Psoas muscle (tissue), 8 donors: Measurements from ENCODE around the gene ZNF117. TPM values are rescaled to one million over a fixed set of nuclear protein-coding genes. Genes with fewer than 3 reads are reported as not detected.
"Not testable (repeated sequence)": the region's sequence is repeated elsewhere in the genome, so short reads cannot be mapped to it uniquely, and the experiment has no call there.

ENCODE experiments used
- ATAC-seq, 4 donors: fragments of 200-7000 bp; cut with Tn5 transposase; one replicate each; pipeline ENCODE4 v1.9.1; 2020; ENCODE audit warnings: moderate library complexity in 3 of 4, mild to moderate bottlenecking in 2 of 4
- DNase-seq, 2 donors: peaks; one replicate each; pipeline ENCODE4 v3.0.0-alpha.2; 2020
- H3K27ac ChIP-seq: fragments of 200-600 bp; one replicate; pipeline ENCODE4 v1.8.0; 2022
- H3K27me3 ChIP-seq, 3 donors: fragments of 200-600 bp in 1 of 3; one replicate each; pipeline versions ENCODE4 v1.6.1 to v1.8.0; 2013 to 2022; ENCODE audit warnings: low read length in 2 of 3, mild to moderate bottlenecking in 2 of 3, moderate library complexity in 1 of 3; ENCODE audit not compliant: insufficient read depth in 3 of 3
- H3K36me3 ChIP-seq, 2 donors: fragments of 200-600 bp in 1 of 2; one replicate each; pipeline versions ENCODE4 v1.6.1 to v1.8.0; 2013 to 2022; ENCODE audit warnings: low read depth in 1 of 2, mild to moderate bottlenecking in 1 of 2, moderate library complexity in 1 of 2; ENCODE audit not compliant: insufficient read depth in 1 of 2
- H3K4me1 ChIP-seq: fragments of 200-600 bp; one replicate; pipeline ENCODE4 v1.8.0; 2022
- H3K4me3 ChIP-seq: fragments of 200-600 bp; one replicate; pipeline ENCODE4 v1.8.0; 2022; ENCODE audit warnings: mild to moderate bottlenecking
- H3K9me3 ChIP-seq: fragments of 200-600 bp; one replicate; pipeline ENCODE4 v1.8.0; 2022
- CTCF ChIP-seq: fragments of 200-600 bp; IDR thresholded peaks from one replicate; pipeline ENCODE4 v1.8.0; 2022; ENCODE audit warnings: antibody characterized with exemption
- WGBS, 3 donors: extraction: QIAGEN DNeasy Blood & Tissue Kit; methylation state at CpG; one replicate each; pipeline versions ENCODE4 v1.1.6 to v1.1.7; 2013; 5-methylcytosine and 5-hydroxymethylcytosine counted together
- intact Hi-C, 2 donors: fragments of 100-400 bp; cut with DNase I; formaldehyde crosslinking; loops; one replicate each; pipeline versions ENCODE4 v1.11.0 to v1.14.2; 2022
- polyA plus RNA-seq, 3 donors: library from polyadenylated mRNA; stranded (reverse); fragments of 200-250 nt; gene quantifications; one replicate each; pipeline ENCODE4 v1.2.3, GENCODE V29; 2013
- total RNA-seq, 4 donors: library from RNA; stranded (reverse); fragmentation: NEBNext Ultra II Directional in 2 of 4; extraction: Animal tissue kit (Norgen Biotek cat#: 25700) in 2 of 4; gene quantifications; one replicate each; pipeline versions ENCODE4 v1.2.1 to v1.2.4, GENCODE V29; 2021 to 2023
- donor health status: healthy with polysubstance abuse.
- donor health status: DM: no; HTN: no; CAD: no; lungs with moderate emphysema.
- donor health status: Bipolar disorder and iron deficiency.
- donor health status: healthy.
- donor health status: DM: yes; HTN: yes; CAD: no.
- donor health status: DM: no; HTN: no; CAD: no.
- donor health status: DM: no; HTN: no; CAD: no.
- donor health status: DM: yes; HTN: yes; CAD: no.

The ZNF117 gene
- total and polyA plus RNA-seq, 7 donors = 0.58 to 3.2 (median 1.5) TPM

DNA sequence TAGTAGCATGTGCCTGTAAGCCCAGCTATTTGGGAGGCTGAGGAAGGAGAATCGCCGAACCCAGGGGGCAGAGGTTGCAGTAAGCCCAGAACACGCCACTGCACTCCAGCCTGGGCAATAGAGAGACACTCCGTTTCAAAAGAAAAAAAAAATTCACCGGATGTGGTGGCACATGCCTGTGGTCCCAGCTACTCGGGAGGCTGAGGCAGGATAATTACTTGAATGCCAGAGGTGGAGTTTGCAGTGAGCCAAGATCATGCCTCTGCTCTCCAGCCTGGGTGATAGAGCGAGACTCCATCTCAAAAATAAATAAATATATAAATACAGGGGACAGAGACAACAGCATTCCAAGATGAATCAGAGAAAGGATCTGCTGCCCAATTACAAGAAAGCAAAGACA, 19.0 kb upstream of the ZNF117 start:
- peaks cover 11% of the 10 kb centered on the region for H3K4me1 ChIP-seq
- H3K27me3 ChIP-seq, H3K9me3 ChIP-seq, intact Hi-C loops, H3K36me3 ChIP-seq, DNase-seq, ATAC-seq, H3K4me3 ChIP-seq, H3K27ac ChIP-seq: not testable (repeated sequence)
- WGBS, 3 donors = 86 to 90% (median 88%) methylated on average over 7 of the region's 7 CpGs

DNA sequence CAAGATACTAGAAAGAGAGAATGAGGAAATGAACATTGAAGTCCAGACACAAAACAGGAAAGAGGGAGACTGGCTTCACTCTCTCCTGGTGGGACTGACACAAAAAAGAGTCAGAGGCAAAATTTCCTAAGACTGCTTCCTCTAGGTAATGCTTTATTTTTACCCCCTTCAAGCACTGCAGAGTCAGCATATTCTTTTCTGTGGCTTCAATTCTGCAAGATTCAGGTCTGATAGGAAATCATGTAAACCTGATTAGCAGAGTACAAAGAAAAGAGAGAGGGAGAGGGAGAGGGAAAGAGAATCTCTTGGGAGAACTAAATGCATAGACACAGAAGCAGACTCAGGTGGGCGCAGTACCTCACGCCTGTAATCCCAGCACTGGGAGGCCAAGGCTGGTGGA, 18.6 kb upstream of the ZNF117 start:
- H3K9me3 ChIP-seq, ATAC-seq, H3K27me3 ChIP-seq, DNase-seq, intact Hi-C loops, H3K36me3 ChIP-seq, H3K4me3 ChIP-seq, H3K27ac ChIP-seq: not testable (repeated sequence)
- WGBS, 3 donors = 84 to 95% (median 94%) methylated on average over 2 of the region's 2 CpGs
- H3K4me1 ChIP-seq = peaks cover 14% of the 10 kb centered on the region

GRCh38 chr7:65007036-65007435, 16.2 kb upstream of the ZNF117 start:
- H3K9me3 ChIP-seq, DNase-seq, H3K27me3 ChIP-seq, H3K36me3 ChIP-seq, intact Hi-C loops: not testable (repeated sequence)
- H3K4me1 ChIP-seq = peaks cover 14% of the 10 kb centered on the region
- ATAC-seq = peak in 1 of 4 donors; percentile 21
- 70 to 85% (median 78%) methylated on average over 4 of the region's 4 CpGs for WGBS, 3 donors
- H3K27ac ChIP-seq = peak overlapping the region; percentile 83
- peak overlapping the region; percentile 87 for H3K4me3 ChIP-seq

- Histone ChIP-seq H3K27ac (peak within 1 kb of the TSS; percentile 83), H3K27me3 (no peaks in the 10 kb centered on the region), H3K4me1 (peaks cover 14% of the 10 kb centered on the region), H3K36me3 (no peaks in the 10 kb centered on the region), H3K4me3 (peak within 1 kb of the TSS; percentile 87), H3K9me3 (no peaks in the 10 kb centered on the region)
- peak; percentile 99 to 100 (median 100) for ATAC-seq
- DNase-seq = peak; percentile 94 to 96
- WGBS, 3 donors = 1 to 2% (median 1%) methylated on average over 30 to 33 of the region's 33 CpGs
- intact Hi-C loops = no loop called here
- no peak for TF ChIP-seq CTCF
Observed at GRCh38 chr7:65006094-65006992, 15.5 kb upstream of the ZNF117 start, which contains the start of gene ERV3-1. ERV3-1 (minus strand) TSS chr7:65006687; CDS start chr7:64993026, 13,661 bp downstream.

DNA sequence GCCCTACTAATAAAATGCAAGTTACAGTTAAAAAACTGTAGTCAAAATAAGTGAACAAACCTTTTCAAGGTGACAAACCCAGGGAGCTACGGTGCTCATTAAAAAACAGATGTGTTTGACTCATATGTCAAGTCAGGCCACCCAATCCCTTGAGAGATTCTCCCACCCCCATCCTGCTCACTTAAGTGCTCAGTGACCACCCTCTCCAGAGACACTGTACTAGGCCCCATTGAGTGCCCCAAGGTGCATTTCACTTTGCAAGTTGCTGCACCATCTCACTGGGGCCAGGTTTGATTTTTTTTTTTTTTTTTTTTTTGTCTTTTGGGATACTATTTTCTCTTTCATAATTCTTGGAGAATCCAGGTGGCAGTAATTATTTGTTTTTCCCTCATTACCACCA, 13.7 kb upstream of the ZNF117 start:
- H3K27me3 ChIP-seq = no peaks in the 10 kb centered on the region
- no peaks in the 10 kb centered on the region for H3K36me3 ChIP-seq
- TF ChIP-seq CTCF = no peak
- no peaks in the 10 kb centered on the region for H3K9me3 ChIP-seq
- peak overlapping the region; percentile 6 for H3K4me3 ChIP-seq
- no peak for DNase-seq
- intact Hi-C loops = no loop called here
- no peak overlapping the region for H3K27ac ChIP-seq
- peaks cover 14% of the 10 kb centered on the region for H3K4me1 ChIP-seq
- ATAC-seq = no peak
- 67 to 82% (median 73%) methylated on average over 1 of the region's 1 CpG for WGBS, 3 donors

DNA sequence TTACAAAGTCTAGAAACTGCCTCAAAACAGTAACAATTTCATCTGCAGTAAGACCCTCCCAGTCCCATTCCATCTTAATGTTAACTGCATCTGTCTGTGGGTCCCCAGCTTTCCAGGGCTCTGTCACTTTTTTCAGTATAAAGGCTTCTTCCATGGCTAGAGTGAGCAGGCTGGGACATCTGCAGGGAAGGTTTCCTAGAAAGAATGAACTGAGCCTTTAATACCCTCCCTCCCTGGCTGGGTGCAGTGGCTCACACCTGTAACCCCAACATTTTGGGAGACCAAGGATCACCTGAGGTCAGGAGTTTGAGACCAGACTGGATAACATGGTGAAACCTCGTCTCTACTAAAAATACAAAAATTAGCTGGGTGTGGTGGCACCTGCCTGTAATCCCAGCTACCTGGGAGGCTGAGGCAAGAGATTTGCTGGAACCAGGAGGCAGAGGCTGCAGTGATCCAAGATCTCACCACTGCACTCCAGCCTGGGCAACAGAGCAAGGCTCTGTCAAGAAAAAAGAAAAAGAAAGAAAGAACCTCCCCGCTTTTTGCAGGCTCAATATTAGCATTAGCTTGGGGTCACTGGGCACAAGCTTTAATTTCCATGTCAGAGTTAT, 12.2 kb upstream of the ZNF117 start:
- Histone ChIP-seq H3K27ac (no peak overlapping the region), H3K36me3 (no peaks in the 10 kb centered on the region), H3K9me3 (no peaks in the 10 kb centered on the region), H3K4me3 (no peak overlapping the region), H3K27me3 (no peaks in the 10 kb centered on the region), H3K4me1 (peaks cover 19% of the 10 kb centered on the region)
- WGBS, 3 donors = 97 to 100% (median 97%) methylated on average over 2 of the region's 2 CpGs
- intact Hi-C loops = no loop called here
- no peak for DNase-seq
- no peak for ATAC-seq
- no peak for TF ChIP-seq CTCF
